Endodermal cell (in vitro differentiated cells): ENCODE results near the gene TGIF1. TPM values are rescaled to one million over a fixed set of nuclear protein-coding genes. Genes with fewer than 3 reads are reported as not detected.
A peak's percentile ranks its signal among the peaks of the same experiment; 100 is the strongest.

Experiments
- DNase-seq: peaks from one replicate; pipeline ENCODE4 v3.0.0-alpha.2; 2017
- H3K27ac ChIP-seq: 2 replicates; pipeline ENCODE4 v1.5.1; 2013; ENCODE audit warnings: mild to moderate bottlenecking, low read depth, low read length, moderate library complexity
- H3K27me3 ChIP-seq: 2 replicates; pipeline ENCODE4 v1.6.1; 2013; ENCODE audit warnings: mild to moderate bottlenecking, low read length, moderate library complexity; ENCODE audit not compliant: insufficient read depth, control insufficient read depth, poor library complexity, severe bottlenecking
- H3K36me3 ChIP-seq: 2 replicates; pipeline ENCODE4 v1.7.0; 2013; ENCODE audit warnings: mild to moderate bottlenecking, low read length, moderate library complexity; ENCODE audit not compliant: control insufficient read depth, insufficient read depth
- H3K4me1 ChIP-seq: one replicate; pipeline ENCODE4 v1.7.0; 2013; ENCODE audit warnings: low read length; ENCODE audit not compliant: control insufficient read depth, insufficient read depth
- H3K4me3 ChIP-seq: 2 replicates; pipeline ENCODE4 v1.5.1; 2013; ENCODE audit warnings: mild to moderate bottlenecking, low read length, moderate library complexity
- H3K9ac ChIP-seq: 2 replicates; pipeline ENCODE4 v1.6.1; 2013; ENCODE audit warnings: mild to moderate bottlenecking, low read length, moderate library complexity; ENCODE audit not compliant: poor library complexity, severe bottlenecking; ENCODE audit errors: extremely low read depth
- H3K9me3 ChIP-seq: 2 replicates; pipeline ENCODE4 v1.6.1; 2013; ENCODE audit warnings: mild to moderate bottlenecking, low read length, moderate library complexity; ENCODE audit not compliant: control insufficient read depth
- H3K27ac Mint-ChIP-seq: 2 replicates; pipeline ENCODE4 v1.8.0; 2020; ENCODE audit warnings: mixed read lengths
- H3K27me3 Mint-ChIP-seq: 2 replicates; pipeline ENCODE4 v1.8.0; 2021; ENCODE audit warnings: mild to moderate bottlenecking, mixed read lengths; ENCODE audit not compliant: insufficient read depth
- H3K36me3 Mint-ChIP-seq: 2 replicates; pipeline ENCODE4 v1.8.0; 2020; ENCODE audit warnings: low read depth, mixed read lengths
- H3K4me1 Mint-ChIP-seq: 2 replicates; pipeline ENCODE4 v1.8.0; 2020; ENCODE audit warnings: mixed read lengths
- H3K4me3 Mint-ChIP-seq: 2 replicates; pipeline ENCODE4 v1.8.0; 2020; ENCODE audit warnings: mild to moderate bottlenecking, moderate library complexity, mixed read lengths
- H3K9me3 Mint-ChIP-seq: 2 replicates; pipeline ENCODE4 v1.8.0; 2020; ENCODE audit warnings: mild to moderate bottlenecking, mixed read lengths
- WGBS, 2 experiments: methylation state at CpG; one replicate each; pipeline versions ENCODE4 v1.1.5 to v1.1.7; 2013; ENCODE audit warnings: missing lambda C conversion rate in 2 of 2, mixed read lengths in 1 of 2; ENCODE audit not compliant: insufficient coverage in 1 of 2, insufficient read length in 1 of 2; 5-methylcytosine and 5-hydroxymethylcytosine counted together
- total RNA-seq, 2 donors: library from RNA; stranded (reverse); fragmentation: NEBNext Ultra II Directional in 1 of 2; extraction: Animal tissue kit (Norgen Biotek cat#: 25700) in 1 of 2; gene quantifications; 2 replicates in 1 of 2; 3 replicates in 1 of 2; pipeline ENCODE4 v1.2.1, GENCODE V29; 2021
- TF ChIP-seq, protein P1 (sequence below): fragments of 200-600 bp; sonication (generic); conservative IDR thresholded peaks from 2 replicates; pipeline ENCODE4 v1.5.0; 2021; ENCODE audit warnings: antibody characterized with exemption, mild to moderate bottlenecking

The TGIF1 gene
- total RNA-seq, 2 donors from 2014 or later: 417 to 575 TPM

DNA sequence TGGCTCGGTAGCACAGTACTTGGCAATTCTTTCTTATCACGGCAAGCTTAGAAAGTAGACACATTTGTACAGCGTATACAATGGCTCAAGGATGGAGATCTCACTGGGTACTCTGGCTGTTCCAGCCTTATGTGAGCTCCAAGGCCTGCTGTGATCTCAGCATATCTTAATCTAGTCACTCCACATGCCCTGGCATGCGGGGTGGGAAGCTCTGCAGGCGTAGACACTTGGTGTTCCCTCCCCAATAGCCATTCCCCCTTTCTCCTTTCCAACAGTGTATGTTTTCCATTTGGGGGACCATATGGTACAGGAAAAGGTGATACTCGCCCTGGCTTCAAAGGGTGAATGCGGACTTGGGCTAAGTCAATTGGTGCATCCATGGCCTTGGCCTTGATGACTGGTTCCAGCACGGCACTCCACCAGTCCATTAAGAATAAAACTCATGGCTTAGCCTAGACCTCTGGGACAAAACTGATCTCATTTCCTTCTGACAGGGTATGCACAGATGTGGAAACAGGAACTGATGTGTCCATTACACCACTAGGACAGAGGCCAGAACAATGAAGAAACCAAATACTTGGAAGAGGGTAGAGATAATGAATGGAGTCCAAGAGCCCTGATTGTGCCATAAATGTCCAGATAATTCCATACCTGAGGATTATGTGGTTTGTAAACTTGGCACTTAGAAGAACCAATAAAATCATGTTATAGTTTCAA lies 28.4 kb downstream of the TGIF1 start:
- Mint-ChIP-seq H3K4me3 (no peak overlapping the region), H3K27ac (no peak overlapping the region), H3K9me3 (peaks cover 23% of the 10 kb centered on the region), H3K4me1 (peaks cover 18% of the 10 kb centered on the region), H3K36me3 (peaks cover 18% of the 10 kb centered on the region), H3K27me3 (no peaks in the 10 kb centered on the region)
- Histone ChIP-seq H3K27ac (no peak overlapping the region), H3K36me3 (no peaks in the 10 kb centered on the region), H3K27me3 (no peaks in the 10 kb centered on the region), H3K9me3 (peaks cover 14% of the 10 kb centered on the region), H3K4me1 (no peaks in the 10 kb centered on the region), H3K4me3 (no peak overlapping the region), H3K9ac (no peak overlapping the region)
- no peak for DNase-seq
- 96% methylated on average over 6 to 8 of the region's 8 CpGs for WGBS, 2 experiments
- TF ChIP-seq, protein P1, sequence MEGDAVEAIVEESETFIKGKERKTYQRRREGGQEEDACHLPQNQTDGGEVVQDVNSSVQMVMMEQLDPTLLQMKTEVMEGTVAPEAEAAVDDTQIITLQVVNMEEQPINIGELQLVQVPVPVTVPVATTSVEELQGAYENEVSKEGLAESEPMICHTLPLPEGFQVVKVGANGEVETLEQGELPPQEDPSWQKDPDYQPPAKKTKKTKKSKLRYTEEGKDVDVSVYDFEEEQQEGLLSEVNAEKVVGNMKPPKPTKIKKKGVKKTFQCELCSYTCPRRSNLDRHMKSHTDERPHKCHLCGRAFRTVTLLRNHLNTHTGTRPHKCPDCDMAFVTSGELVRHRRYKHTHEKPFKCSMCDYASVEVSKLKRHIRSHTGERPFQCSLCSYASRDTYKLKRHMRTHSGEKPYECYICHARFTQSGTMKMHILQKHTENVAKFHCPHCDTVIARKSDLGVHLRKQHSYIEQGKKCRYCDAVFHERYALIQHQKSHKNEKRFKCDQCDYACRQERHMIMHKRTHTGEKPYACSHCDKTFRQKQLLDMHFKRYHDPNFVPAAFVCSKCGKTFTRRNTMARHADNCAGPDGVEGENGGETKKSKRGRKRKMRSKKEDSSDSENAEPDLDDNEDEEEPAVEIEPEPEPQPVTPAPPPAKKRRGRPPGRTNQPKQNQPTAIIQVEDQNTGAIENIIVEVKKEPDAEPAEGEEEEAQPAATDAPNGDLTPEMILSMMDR: no peak

- H3K27me3 ChIP-seq: no peaks in the 10 kb centered on the region
- no peak overlapping the region for H3K9ac ChIP-seq
- Mint-ChIP-seq H3K36me3 (peaks cover 7% of the 10 kb centered on the region), H3K4me3 (no peak overlapping the region), H3K27ac (no peak overlapping the region), H3K4me1 (peaks cover 18% of the 10 kb centered on the region), H3K27me3 (no peaks in the 10 kb centered on the region), H3K9me3 (peaks cover 9% of the 10 kb centered on the region)
- peaks cover 2% of the 10 kb centered on the region for H3K9me3 ChIP-seq
- TF ChIP-seq, protein P1: no peak
- H3K4me1 ChIP-seq: no peaks in the 10 kb centered on the region
- no peaks in the 10 kb centered on the region for H3K36me3 ChIP-seq
- H3K27ac ChIP-seq: no peak overlapping the region
- H3K4me3 ChIP-seq: no peak overlapping the region
- WGBS, 2 experiments: 80 to 97% methylated on average over 2 to 5 of the region's 5 CpGs
- DNase-seq: no peak
These were observed 30.1 kb downstream of the TGIF1 start for GRCh38 chr18:3479978-3480509.

GRCh38 chr18:3480827-3481573 lies 31.0 kb downstream of the TGIF1 start:
- TF ChIP-seq, protein P1: no peak
- Mint-ChIP-seq H3K4me3 (no peak overlapping the region), H3K27me3 (no peaks in the 10 kb centered on the region), H3K9me3 (peaks cover 4% of the 10 kb centered on the region), H3K36me3 (peaks cover 5% of the 10 kb centered on the region), H3K27ac (peak overlapping the region; percentile 71), H3K4me1 (peaks cover 21% of the 10 kb centered on the region)
- 80 to 83% methylated on average over 1 to 5 of the region's 5 CpGs for WGBS, 2 experiments
- Histone ChIP-seq H3K9ac (no peak overlapping the region), H3K36me3 (no peaks in the 10 kb centered on the region), H3K27ac (no peak overlapping the region), H3K27me3 (no peaks in the 10 kb centered on the region), H3K4me3 (no peak overlapping the region), H3K9me3 (no peaks in the 10 kb centered on the region), H3K4me1 (no peaks in the 10 kb centered on the region)
- no peak for DNase-seq
